Ecto neural progenitor cell (in vitro differentiated cells): ENCODE results near the gene VDAC2.
"Not testable (repeated sequence)": the region's sequence is repeated elsewhere in the genome, so short reads cannot be mapped to it uniquely, and the experiment has no call there.

Source experiments
- DNase-seq: peaks from one replicate; pipeline ENCODE4 v3.0.0-alpha.2; 2018; ENCODE audit warnings: low spot score

The VDAC2 gene, protein sequence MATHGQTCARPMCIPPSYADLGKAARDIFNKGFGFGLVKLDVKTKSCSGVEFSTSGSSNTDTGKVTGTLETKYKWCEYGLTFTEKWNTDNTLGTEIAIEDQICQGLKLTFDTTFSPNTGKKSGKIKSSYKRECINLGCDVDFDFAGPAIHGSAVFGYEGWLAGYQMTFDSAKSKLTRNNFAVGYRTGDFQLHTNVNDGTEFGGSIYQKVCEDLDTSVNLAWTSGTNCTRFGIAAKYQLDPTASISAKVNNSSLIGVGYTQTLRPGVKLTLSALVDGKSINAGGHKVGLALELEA

DNA sequence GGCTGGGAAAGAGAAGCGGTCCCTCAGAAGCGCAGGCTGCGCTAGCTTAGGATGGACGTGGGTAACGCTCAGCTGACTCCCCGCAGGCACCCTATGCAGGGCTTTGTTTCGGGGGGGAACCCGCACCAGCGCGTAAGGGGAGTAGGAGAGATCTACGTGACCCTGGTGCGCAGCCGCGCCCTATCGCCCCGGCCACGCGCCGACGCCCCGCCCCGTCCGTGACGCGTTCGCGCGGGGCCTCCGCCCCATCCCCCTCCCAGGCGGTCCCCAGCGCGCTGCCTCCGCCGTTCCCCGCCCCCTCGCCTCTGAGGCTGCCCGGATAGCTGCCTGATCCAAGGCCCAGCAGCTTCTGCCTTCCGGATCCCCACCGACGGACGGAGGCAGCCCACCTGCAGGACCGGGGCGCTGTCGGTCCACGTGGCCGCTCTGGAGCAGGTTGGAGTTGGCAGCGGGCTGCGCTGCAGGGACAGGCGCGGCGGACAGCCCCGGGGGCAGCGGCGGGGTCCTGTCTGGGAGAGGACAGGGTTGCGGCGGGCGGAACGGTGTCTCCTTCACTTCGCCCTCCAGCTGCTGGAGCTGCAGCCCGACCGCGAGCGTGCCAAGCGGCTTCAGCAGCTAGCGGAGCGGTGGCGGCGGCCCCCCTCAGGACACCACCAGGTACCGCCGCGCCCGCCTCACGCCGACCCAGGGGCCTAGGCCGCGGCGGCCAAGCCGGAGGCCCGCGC is at the start of gene VDAC2:
VDAC2 (plus strand) TSS at position 515 of the 725 bp plus-strand sequence. CDS start 363 bp downstream, outside the sequence.
- DNase-seq: peak; percentile 94

DNA sequence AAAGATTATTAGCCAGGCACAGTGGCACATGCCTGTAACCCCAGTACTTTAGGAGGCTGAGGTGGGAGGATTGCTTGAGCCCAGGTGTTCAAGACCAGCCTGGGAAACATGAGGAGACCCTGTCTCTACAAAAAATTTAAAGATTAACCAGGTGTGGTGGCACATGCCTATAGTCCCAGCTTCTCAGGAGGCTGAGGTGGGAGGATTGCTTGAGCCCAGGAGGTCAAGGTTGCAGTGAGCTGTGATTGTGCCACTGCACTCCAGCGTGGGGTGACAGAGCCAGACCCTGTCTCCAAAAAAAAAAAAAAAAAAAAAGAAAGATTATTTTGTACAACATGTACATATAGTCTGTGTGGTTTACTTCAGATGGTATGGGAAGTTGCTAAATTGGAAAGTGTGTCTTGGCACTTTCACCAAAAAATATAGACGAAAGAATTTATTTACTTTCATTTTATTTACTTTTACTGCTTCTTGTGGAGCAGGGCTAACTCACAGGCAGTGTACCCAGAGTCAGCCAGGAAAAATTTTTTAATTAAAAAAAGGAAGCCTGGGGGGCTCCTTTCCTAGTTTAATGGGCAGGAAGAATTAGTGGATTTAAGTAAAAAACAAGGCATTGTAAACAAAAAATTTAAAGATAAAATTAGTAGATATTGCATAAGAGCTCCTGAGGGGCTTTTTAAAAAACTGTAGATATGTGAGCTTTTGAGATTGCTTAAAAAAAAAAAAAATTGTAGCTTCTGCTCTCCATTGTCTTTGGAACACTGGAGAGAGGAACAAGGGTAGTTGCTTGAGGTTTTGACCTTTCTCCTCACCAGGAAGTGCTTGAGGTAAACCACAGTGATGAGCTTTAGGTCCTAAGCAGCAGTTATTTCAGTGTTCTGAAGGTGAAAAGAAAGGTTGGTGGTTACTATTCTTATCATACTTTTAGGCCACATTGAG is 44.6 kb upstream of the VDAC2 start:
- no peak for DNase-seq

DNA sequence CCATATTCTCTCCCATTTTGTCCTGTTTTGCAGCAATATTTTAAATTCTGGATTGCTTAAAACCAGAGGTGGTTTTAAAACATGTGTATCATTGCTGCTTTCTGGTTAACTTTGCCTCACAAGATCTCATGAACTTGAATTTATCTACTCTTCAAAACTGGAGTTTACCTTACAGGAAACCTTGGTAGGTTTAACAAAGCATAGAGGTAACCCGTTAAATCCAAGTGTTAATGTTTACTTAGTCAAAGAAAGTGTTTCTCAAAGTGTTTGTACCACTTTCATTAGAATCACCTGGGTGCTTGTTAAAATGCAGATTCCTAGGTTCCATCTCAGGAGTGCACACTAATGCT is 44.0 kb upstream of the VDAC2 start:
- no peak for DNase-seq

DNA sequence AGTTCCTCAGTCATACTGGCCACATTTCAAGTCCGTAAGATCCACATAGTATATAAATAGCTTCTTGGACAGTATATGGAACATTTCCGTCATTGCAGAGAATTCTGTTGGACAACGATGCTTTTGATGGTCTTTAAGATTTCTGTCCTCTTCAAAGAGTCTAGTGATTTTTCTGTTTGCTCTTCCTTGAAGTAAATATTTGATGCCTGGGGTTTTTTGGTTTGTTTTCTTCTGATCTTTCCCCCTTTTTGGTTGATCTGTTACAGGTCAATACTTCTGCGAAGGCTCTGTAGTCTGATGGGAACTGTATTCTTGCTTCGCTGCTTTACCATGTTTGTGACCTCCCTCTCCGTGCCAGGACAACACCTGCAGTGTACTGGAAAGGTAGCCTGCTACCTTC is 42.3 kb upstream of the VDAC2 start:
- no peak for DNase-seq

DNA sequence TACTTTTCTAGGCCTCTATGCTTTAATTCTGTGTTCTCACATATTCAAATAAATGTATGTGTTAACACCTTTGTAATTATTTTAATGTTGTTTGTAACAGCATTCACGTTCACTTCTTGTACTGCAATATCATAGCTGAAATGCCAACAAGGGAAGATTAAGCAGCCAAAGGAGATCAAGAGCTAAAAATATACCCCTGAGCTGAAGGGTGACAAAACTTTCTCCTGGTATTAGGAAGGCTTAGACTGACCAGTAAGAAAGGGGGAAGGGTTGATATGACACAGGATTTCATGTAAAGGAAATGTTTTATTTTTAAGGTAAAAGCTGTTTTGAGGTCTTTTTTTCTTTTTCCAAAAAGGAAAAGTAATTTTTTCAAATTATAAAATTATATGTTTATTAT is 40.4 kb upstream of the VDAC2 start:
- DNase-seq: no peak

DNA sequence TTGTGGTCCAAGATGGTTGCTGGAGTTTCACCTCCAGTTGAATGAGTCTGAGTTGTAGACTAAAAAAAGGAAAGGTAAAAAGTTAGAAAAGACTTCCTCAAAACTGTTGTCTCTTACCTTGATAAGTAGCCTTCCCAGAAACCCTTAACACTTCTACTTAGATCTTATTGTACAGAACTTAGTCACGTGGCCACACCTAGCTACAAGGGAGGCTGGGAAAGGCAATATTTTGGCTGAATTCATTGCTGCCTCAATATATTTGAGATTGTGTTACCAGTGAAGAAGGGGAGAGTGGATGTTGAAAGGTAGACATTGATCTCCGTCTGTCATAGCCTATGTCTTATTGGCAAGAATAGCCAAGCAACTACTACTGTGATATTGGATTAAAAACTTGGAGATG is 35.5 kb upstream of the VDAC2 start:
- no peak for DNase-seq

DNA sequence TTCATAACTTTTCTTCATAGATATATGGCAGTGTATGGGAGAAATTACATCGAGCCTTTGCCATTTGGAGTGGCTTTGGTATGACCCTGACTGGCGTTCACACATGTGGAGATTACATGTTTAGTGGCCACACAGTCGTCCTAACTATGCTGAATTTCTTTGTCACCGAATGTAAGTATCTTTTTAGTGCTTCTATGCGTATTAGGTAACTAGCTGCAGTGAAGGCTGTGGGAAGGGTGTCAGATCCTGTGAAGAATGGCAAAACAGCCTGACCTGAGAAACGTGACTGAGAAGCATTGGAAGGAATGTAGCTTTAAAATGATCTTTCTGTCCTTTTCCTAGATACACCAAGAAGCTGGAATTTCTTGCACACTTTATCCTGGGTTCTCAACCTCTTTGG is 34.5 kb upstream of the VDAC2 start:
- DNase-seq: no peak

DNA sequence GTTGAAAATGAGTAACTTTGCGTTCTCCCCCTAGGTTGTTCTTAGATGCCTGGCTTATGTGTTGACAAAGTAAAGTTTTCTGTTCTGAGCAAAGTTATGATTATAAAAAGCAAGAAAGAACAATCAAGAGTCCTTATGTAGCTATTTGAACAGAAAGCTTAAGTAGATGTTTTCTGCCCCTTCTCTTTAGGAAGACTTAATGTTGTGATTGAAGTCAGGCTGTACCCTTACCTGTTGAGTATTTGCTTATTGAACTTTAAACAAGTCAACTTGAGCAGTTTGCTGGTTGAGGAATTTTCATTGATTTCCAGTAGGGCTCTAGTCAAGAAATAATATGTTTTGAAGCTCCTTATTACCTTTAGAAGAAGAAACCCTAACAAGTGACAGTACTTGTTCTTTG is 33.9 kb upstream of the VDAC2 start:
- no peak for DNase-seq

DNA sequence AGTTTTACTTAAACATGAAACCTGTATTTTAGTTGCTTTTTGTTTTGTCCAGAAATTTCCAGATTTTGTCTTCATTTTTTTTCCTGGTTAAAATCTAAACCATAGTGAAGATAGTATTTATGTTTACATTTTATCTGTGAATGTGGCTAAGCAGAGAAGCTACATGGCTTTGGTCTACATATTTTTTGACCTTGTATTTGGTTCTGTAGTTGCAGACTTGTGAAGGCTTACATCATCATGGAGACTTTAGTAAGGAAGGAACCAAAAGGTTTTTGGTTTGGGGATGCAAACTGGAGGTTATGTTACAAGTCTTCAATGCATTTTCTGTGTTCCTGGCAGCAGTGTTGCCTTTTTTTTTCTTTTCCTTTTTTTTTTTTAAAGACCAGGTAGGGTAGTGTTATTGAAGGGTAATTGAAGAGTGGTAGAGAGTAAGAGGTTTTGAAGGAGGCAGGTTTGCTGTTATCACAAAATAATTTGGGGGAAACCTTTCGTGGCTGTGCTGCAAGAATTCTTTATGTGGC is 30.9 kb upstream of the VDAC2 start:
- no peak for DNase-seq

DNA sequence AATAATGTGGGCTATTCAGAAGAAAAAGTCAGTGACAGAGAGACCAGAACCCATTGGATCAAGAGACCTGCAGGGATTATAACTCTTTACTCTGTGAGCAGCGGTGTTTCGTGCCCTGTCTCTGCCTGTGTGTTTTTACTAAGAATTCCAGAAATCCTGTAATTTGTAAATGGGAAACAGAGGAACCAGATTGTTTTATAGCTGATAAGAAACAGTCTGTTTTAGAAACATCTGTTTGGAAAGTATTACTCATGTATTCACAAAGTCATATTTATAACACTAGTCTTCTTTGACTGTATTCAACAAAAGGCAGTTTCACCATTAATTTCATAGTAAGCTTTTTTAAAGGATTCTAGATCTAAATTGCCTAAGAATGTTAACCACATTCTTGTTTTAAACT is 30.0 kb upstream of the VDAC2 start:
- no peak for DNase-seq

DNA sequence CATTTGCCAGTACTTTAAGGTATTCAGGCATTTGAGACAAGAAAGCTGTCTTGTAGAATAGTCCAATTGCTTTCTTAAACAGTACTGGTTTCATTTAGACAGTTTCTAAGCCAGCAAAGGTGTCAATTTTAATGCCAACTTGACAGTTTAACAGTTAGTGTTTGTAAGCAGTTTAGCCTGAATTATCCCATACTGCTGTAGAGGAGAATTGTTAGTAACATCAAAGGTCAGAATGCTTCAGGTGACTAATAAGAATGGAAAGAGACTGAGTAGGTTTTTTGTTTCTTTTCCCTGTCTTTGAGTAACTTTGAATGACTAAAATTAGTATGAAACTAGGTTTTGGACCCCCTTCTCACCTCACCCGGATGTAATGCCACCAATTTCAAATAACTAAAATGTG is 29.5 kb upstream of the VDAC2 start:
- no peak for DNase-seq

DNA sequence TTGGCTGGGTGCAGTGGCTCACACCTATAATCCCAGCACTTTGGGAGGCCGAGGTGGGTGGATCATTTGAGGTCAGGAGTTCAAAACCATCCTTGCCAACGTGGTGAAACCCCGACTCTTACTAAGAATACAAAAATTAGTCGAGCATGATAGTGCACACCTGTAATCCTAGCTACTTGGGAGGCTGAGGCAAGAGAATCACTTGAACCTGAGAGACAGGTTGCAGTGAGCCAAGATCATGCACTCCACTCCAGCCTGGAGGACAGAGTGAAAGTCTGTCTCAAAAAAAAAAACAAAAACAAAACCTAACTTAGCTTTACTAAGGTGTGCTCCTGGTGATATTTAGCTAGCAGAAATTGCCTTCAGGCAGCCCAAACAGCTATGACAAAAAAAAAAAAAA is 24.3 kb upstream of the VDAC2 start:
- no peak for DNase-seq

DNA sequence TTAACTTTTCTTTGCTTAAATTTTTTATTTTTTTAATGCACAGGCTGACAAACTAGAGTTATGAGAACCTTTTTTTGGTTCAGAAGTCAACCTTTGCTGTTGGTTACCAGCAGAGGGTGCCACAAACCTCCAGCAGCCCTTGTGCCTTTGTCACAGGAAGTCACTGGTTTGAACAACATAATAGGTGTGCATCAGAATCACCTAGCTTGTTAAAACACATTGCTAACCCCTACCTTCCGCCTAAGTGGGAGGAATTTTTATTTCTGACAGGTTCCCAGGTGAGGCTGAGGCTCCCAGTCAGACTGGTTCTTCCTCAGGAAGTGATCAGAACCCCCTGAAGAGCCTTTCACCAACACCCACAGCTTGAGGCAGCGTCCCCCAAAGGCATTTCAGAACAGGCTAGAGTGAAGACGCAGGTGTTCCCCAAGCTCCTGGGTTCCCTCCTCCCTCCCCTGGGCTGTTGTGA is 22.6 kb upstream of the VDAC2 start:
- peak; percentile 53 for DNase-seq

DNA sequence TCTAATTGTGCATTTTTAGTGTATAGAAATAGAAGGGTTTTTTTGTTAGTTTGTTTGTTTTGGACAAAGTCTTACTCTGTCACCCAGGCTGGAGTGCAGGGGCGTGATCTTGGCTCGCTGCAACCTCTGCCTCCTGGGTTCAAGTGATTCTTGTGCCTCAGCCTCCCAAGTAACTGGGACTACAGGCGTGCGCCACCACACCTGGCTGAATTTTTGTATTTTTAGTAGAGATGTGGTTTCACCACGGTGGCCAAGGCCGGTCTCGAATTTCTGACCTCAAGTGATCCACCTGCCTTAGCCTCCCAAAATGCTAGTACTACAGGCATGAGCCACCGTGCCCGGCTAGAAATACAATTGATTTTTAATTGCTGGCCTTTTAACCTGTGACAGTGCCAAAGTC is 22.1 kb upstream of the VDAC2 start:
- not testable (repeated sequence) for DNase-seq

DNA sequence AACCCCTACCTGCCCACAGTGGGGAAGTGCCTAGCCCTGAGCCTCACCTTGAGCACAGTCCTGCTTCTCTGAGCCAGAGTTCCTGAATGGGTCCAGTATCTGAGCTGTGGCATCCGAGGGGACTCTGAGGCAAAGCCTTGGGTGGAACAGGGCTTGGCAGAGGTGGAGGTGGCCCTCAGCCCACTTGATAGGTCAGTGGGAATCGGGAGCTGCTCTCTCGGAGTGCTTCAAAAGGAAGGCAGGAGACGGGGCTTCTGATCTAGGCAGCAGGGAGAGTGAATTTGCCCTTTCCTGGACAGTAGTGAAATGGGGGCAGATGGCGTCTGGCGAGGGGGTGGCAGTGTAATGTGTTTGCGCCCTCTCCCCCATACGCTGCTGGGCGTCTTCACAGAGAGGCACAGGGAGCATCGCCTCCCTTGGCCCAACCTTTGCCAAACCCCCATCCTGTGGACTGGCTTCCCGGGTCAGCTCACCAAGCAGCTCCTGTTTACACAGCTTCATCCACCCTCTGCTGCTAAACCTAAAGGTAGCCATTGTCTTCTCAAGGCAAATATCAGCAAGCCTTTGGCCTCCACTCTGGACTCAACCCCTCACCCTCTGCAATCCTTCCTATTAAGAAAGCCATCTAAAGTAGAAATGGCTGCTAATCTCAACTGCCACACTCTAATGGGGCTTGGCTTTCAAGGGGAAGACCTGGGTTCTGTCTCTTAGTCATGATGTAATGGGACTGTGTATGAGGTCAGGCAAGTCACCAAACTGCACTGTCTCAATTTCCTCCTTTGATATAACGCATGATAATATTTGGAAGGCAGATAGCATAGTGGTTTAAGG is 21.1 kb upstream of the VDAC2 start:
- no peak for DNase-seq

DNA sequence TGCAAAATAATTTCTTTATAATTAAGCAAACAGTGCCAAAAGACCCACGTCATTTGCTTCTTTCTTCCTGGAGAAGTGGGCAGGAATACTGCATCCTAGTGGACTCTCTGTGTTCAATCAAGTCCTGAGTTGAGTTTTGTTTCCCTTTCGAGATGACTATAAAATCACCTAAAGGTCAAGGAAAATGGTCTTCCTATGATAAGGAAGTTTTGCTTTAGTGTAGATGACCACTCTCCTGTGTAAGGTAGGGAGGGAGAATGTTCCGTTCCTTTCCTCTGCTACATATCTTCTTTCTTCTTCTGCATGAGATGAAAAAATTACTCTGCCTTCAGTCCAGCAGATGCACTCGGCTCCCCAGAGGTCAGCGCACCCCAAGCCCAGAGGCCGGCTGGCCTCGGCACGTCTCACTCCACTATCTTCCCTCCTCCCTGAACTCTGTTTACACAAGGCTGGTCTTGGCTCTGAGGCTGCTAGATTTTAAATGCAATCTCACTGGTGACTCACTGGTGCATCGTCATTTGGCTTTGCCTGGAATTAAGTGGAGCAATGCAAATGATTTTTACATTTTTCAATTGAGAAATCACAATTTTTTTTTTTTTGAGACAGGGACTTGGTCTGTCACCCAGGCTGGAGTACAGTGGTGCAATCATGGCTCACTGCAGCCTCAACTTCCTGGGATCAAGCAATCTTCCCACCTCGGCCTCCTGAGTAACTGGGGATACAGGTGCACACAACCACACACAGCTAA is 18.6 kb upstream of the VDAC2 start:
- no peak for DNase-seq

DNA sequence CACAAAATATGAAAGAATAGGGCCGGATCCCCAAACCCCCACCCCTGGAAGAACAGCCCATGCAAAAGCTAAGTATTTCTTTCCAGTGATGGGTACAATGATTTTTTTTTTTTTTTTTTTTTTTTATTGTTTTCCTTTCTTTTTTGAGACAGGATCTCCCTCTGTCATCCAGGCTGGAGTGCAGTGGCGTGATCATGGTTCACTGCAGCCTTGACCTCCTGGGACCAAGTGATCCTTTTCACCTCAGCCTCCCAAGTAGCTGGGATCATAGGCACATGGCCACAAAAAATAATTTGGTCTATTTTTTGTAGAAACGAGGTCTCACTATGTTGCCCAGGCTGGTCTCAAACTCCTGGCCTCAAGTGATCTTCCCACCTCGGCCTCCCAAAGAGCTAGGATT is 16.0 kb upstream of the VDAC2 start:
- not testable (repeated sequence) for DNase-seq

DNA sequence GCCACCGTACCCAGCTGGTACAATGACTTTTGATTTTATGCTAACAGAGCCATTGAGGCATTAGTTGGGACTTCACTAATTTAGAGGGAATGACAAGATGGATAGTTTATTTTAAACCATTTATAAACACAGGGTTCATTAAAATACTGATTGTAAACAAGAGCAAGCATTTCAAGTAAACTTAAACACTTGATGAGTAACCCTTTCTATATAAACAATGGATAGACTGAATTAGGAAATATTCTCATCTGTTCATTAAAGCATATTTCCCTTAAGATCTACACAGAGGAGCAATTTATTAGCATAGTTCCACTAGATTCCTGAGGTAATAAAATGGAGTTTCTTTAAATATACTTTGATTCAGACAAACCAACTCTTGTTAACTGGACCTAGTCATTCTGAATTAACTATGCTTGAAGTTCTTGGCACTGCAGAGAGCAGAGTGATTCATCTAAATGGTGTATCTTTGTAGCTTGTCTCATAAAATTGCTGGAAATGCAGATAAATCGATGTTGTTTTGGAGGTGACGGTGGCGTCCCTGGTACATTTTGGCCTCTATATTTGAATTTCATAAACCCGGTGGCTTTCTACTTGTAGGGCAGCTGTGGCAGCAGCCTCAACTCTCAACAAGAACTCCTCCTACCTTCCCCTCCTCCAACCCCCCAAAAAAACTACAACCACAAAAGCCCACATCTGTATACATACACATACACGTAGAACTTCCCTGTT is 15.4 kb upstream of the VDAC2 start:
- no peak for DNase-seq

DNA sequence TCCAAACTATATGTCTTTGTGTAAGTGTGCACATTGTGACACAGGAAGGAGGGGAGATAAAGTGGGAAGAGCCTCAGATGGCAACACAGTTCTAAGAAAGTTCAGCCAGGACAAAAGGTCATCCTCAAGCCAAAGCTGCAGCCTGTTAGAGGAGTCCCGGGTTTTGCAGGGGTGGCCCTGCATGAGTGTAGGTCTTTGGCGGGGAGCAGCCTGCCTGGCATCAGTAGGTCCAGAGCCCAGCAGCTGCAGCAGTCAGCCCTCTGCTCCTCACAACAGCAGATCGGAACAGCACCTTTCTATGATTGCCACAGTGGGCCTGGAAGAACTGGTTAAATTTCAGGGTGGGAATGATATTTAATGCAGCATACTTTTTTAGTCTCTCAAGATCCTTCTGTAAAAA is 13.5 kb upstream of the VDAC2 start:
- no peak for DNase-seq

DNA sequence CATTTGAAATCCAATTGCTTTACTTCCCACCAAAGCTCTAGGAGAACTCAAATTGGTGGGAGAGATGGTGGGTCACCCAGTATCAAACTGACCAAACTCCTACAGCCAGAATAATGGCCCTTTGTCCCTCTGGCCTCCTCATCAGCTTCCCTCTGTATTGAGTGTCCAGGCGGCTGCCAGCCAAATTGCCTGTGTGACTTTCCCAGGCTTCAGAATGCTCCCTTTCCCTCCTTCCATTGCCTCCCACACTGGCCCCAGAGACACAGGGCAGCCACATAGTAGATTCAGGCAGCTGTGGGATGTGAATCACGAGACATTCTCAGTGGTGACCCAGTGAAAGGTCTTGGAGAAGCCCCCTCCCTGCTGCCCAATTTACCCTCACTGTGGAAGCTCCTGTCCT is 12.7 kb upstream of the VDAC2 start:
- DNase-seq: no peak
